Hepatocyte (in vitro differentiated cells): ENCODE results near the gene WDFY2.

Source experiments
- CTCF ChIP-seq: fragments of 200-600 bp; sonication (generic); IDR thresholded peaks from 2 replicates; pipeline ENCODE4 v1.5.1; 2016; ENCODE audit warnings: antibody characterized with exemption, mild to moderate bottlenecking; ENCODE audit not compliant: poor library complexity
- EZH2 ChIP-seq: fragments of 200-600 bp; sonication (generic); IDR thresholded peaks from 2 replicates; pipeline ENCODE4 v1.6.1; 2016; ENCODE audit warnings: antibody characterized with exemption, mild to moderate bottlenecking, borderline replicate concordance
- EZH2phosphoT487 ChIP-seq: fragments of 200-600 bp; sonication (generic); IDR thresholded peaks from one replicate; pipeline ENCODE4 v1.6.1; 2018; ENCODE audit warnings: antibody characterized with exemption, mild to moderate bottlenecking, low read depth, moderate library complexity; ENCODE audit not compliant: unreplicated experiment, severe bottlenecking

- TF ChIP-seq CTCF (no peak), EZH2 (no peak), EZH2phosphoT487 (no peak)
Observed at GRCh38 chr13:51559946-51560735, 24.1 kb upstream of the WDFY2 start.
